NOMO-1 treated with DMSO at 0.1 percent for 48 hours (cell line): ENCODE results near the gene DISP2.

ENCODE experiments used
- DNase-seq: peaks from one replicate; lab custom pipeline; 2025; ENCODE audit not compliant: unreplicated experiment; lab: John Stamatoyannopoulos, UW

DISP2 gene

DNA sequence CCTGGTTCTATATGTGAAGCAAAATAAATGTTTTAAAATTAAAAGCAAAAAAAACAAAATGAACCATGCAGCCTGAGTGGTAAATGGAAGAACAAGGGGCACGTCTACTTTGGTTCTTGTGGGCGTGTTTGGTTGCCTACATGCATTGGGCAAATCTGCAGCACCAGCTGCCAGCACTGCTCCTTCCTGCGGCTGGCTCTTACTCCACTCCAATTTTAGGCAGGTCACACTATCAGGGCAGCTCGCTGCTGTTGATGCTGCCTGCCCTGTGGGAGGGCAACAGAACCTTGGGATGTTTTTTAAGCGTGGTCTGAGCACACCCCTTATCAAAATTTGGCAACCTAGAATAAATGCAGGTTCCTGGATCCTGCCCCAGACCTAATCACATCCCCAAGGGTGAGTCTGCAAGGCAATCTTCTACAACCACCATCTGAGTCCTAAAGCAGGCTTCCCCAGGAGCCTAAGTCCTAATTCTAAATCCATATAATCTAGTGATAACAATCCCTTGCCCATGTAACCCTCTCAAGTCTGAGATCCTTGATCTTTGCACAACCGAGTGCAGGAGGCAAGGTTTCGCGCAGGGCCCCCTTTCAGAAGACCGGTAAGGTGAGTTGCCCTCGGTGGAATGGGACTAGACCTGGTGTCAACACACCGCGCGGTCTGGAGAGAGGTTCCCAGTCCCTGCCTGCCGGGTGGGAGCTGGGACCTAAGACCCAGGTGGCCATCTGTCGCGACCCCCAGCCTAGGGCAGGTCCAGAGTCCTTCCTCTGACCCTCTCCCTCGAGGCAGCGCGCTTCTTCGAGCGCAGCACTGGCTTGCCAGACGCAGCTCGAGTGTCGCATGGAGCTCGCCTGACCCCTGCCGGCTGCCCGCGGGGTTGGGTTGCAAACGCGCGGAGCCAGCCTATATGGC lies 63.5 kb downstream of the DISP2 start:
- DNase-seq: peak; percentile 59

DNA sequence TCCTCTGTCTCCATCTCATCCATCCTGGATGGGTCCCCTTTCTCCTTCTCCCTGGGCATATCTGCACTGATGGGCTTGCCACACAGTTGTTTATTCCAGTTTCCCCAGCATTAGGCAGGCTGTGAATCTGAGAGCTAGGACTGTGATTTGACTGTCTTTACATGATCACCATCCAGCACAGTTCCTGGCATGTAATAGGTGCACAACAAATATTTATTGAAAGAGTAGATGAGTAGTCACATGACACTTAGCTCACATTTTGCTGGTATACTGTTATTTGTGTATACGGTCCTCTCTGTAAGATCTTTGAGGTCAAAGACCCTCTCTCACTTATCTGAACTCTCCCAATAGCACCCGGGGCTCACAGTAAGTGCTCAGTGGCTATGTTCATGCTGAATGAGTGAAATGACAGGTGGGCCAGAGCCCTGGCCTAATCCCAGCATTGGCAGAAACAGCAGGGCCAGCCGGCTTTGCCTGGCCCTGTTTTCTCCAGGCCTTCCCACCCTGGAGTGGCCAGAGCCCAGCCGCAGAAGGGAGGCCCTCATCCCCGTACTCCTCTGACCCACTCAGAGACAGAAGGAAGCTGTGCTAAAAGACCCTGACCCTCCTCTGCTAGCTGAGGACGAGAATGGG lies 66.6 kb downstream of the DISP2 start:
- no peak for DNase-seq

DNA sequence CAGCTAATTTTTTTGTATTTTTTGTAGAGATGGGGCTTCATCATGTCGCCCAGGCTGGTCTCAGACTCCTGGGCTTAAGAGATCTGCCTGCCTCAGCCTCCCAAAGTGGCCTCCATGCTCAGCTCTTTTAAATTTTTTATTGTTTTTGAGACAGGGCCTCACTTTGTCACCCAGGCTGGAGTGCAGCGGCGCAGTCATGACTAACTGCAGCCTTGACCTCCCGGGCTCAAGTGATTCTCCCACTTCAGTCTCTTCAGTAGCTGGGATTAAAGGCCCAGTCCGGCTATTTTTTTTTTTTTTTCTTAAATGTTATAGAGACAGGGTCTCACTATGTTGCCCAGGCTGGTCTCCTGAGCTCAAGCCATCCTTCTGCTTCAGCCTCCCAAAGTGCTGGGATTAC lies 67.7 kb downstream of the DISP2 start:
- DNase-seq: no peak

DNA sequence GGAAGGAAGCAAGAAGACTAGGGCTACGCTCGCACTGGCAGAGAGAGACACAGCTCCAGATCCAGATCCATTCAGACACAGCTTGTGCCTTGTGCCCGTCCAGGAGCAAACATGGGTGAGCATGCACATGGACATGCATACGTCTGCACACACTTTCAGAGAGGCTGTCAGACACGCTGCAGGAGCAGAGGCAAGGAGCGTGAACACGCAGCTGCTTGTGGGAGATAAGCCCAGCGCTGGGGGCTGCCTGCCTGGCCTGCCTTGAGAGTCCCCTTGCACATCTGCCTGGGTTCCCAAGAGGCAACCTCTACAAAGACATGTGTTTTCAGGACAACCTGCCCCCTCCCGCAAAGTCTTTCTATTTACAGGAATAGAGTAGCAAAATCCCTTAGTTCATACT lies 69.2 kb downstream of the DISP2 start:
- DNase-seq: no peak

DNA sequence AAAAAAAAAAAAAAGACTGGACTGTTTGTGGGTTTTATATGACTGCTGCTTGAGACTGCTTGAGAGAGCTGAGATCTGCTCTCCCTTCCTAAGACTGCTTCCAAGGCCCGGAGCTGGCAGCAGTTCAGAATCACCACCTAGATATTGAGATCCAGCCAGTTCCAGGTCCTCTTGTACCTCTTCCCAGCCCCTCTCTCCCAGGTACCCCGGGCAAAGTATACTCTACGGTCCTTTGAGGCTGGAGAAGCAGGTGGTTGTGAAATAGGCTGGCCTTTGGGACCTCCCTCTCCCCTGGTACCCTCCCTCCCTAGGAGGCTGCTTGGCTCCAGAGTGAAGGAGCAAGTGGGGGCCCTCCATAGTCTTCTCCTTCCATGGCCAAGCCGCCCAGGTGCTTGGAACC lies 70.2 kb downstream of the DISP2 start:
- no peak for DNase-seq
